IMR-90 (cell line): ENCODE measurements around the gene AHCTF1. TPM values are rescaled to one million over a fixed set of nuclear protein-coding genes. Genes with fewer than 3 reads are reported as not detected.

ENCODE experiments used
- ATAC-seq: fragments of 200-7000 bp; cut with Tn5 transposase; 2 replicates; pipeline ENCODE4 v1.9.1; 2020; ENCODE audit warnings: low read depth, mild to moderate bottlenecking, moderate library complexity
- BruUV-seq: library from RNA; stranded (reverse); fragments of 400-500 nt; replicated peaks from 2 replicates; lab custom pipeline; 2021; lab: Mats Ljungman, UMichigan
- CTCF ChIA-PET: fragments of 300-600 bp; formaldehyde crosslinking; extraction: SDS; loops from one replicate; lab custom pipeline; 2021; ENCODE audit warnings: antibody characterized with exemption; lab: Yijun Ruan, JAX
- POLR2A ChIA-PET: fragments of 300-600 bp; sonication (Branson Sonifier 250); formaldehyde crosslinking; loops from one replicate; lab custom pipeline; 2022; ENCODE audit warnings: antibody characterized with exemption; ENCODE audit not compliant: unreplicated experiment; lab: Charles Lee
- DNase-seq: peaks from one replicate; pipeline ENCODE4 v3.0.0; 2013
- H2AFZ ChIP-seq: replicated peaks from 2 replicates; pipeline ENCODE3; 2013; ENCODE audit warnings: low read length, mild to moderate bottlenecking; ENCODE audit not compliant: poor library complexity
- H2AK5ac ChIP-seq: 2 replicates; pipeline ENCODE4 v1.6.1; 2013; ENCODE audit warnings: low read depth, low read length, inconsistent platforms
- H2AK9ac ChIP-seq: replicated peaks from 2 replicates; pipeline ENCODE3; 2013; ENCODE audit warnings: mild to moderate bottlenecking, low read depth, low read length, moderate library complexity; ENCODE audit not compliant: poor library complexity
- H2BK120ac ChIP-seq: 2 replicates; pipeline ENCODE4 v1.6.1; 2013; ENCODE audit warnings: low read depth, low read length, inconsistent platforms
- H2BK15ac ChIP-seq: 3 replicates; pipeline ENCODE4 v1.6.1; 2013; ENCODE audit warnings: low read depth, low read length, inconsistent platforms
- H2BK20ac ChIP-seq: 2 replicates; pipeline ENCODE4 v1.6.1; 2013; ENCODE audit warnings: low read depth, mild to moderate bottlenecking, inconsistent platforms, low read length, moderate library complexity
- H2BK5ac ChIP-seq: 2 replicates; pipeline ENCODE4 v1.6.1; 2013; ENCODE audit warnings: mild to moderate bottlenecking, low read depth, low read length, inconsistent platforms; ENCODE audit not compliant: poor library complexity, severe bottlenecking
- H3K14ac ChIP-seq: replicated peaks from 2 replicates; pipeline ENCODE4 v1.6.1; 2013; ENCODE audit warnings: low read depth, low read length, inconsistent platforms
- H3K18ac ChIP-seq: 2 replicates; pipeline ENCODE4 v1.6.1; 2013; ENCODE audit warnings: low read depth, low read length, control low read depth
- H3K23ac ChIP-seq: 2 replicates; pipeline ENCODE4 v1.6.1; 2013; ENCODE audit warnings: low read depth, low read length, inconsistent platforms
- H3K27ac ChIP-seq: 2 replicates; pipeline ENCODE4 v1.5.1; 2013; ENCODE audit warnings: mild to moderate bottlenecking, control low read depth, low read length; ENCODE audit not compliant: insufficient read depth
- H3K27me3 ChIP-seq: 2 replicates; pipeline ENCODE4 v1.6.1; 2013; ENCODE audit warnings: low read length; ENCODE audit not compliant: control insufficient read depth, insufficient read depth
- H3K36me3 ChIP-seq: 2 replicates; pipeline ENCODE4 v1.6.1; 2013; ENCODE audit warnings: low read length, mixed read lengths; ENCODE audit not compliant: control insufficient read depth, insufficient read depth
- H3K4ac ChIP-seq: 2 replicates; pipeline ENCODE4 v1.6.1; 2013; ENCODE audit warnings: low read depth, low read length, inconsistent platforms
- H3K4me1 ChIP-seq: 2 replicates; pipeline ENCODE4 v1.6.1; 2013; ENCODE audit warnings: low read length, mixed read lengths; ENCODE audit not compliant: control insufficient read depth, insufficient read depth
- H3K4me2 ChIP-seq: 2 replicates; pipeline ENCODE4 v1.6.1; 2013; ENCODE audit warnings: low read depth, mild to moderate bottlenecking, control low read depth, low read length, moderate library complexity
- H3K4me3 ChIP-seq: 2 replicates; pipeline ENCODE4 v1.5.1; 2013; ENCODE audit warnings: low read depth, mild to moderate bottlenecking, control low read depth, low read length, moderate library complexity; ENCODE audit not compliant: insufficient read depth
- H3K56ac ChIP-seq: 2 replicates; pipeline ENCODE4 v1.6.1; 2013; ENCODE audit warnings: low read length, inconsistent platforms; ENCODE audit not compliant: insufficient read depth; ENCODE audit errors: extremely low read depth
- H3K79me1 ChIP-seq, 2 experiments: 2 replicates each; pipeline ENCODE4 v1.6.1; 2013; ENCODE audit warnings: low read length in 2 of 2, inconsistent platforms in 1 of 2, low read depth in 1 of 2
- H3K9ac ChIP-seq: 2 replicates; pipeline ENCODE4 v1.6.1; 2013; ENCODE audit warnings: low read depth, low read length, control low read depth
- H3K9me1 ChIP-seq: 2 replicates; pipeline ENCODE4 v1.6.1; 2013; ENCODE audit warnings: low read length, inconsistent platforms; ENCODE audit not compliant: insufficient read depth
- H3K9me3 ChIP-seq: 2 replicates; pipeline ENCODE4 v1.6.1; 2013; ENCODE audit warnings: low read length; ENCODE audit not compliant: control insufficient read depth, insufficient read depth
- H4K20me1 ChIP-seq: 2 replicates; pipeline ENCODE4 v1.6.1; 2013; ENCODE audit warnings: low read length, inconsistent platforms; ENCODE audit not compliant: insufficient read depth
- H4K5ac ChIP-seq: 2 replicates; pipeline ENCODE4 v1.6.1; 2013; ENCODE audit warnings: mild to moderate bottlenecking, low read depth, low read length, control low read depth
- H4K8ac ChIP-seq, 2 experiments: 2 replicates each; pipeline ENCODE4 v1.6.1; 2013; ENCODE audit warnings: low read depth in 2 of 2, low read length in 2 of 2, control low read depth in 1 of 2, inconsistent platforms in 1 of 2
- H4K91ac ChIP-seq: 2 replicates; pipeline ENCODE4 v1.6.1; 2013; ENCODE audit warnings: low read depth, low read length, inconsistent platforms; ENCODE audit not compliant: insufficient read depth
- BHLHE40 ChIP-seq: fragments of 150-350 bp; IDR thresholded peaks from 2 replicates; pipeline ENCODE4 v1.6.1; 2016; ENCODE audit warnings: mild to moderate bottlenecking, low read depth, low read length
- CEBPB ChIP-seq: IDR thresholded peaks from 2 replicates; pipeline ENCODE4 v1.6.1; 2012; ENCODE audit warnings: low read depth, low read length, improper control_type of control experiment
- CHD1 ChIP-seq: IDR thresholded peaks from 2 replicates; pipeline ENCODE4 v1.6.1; 2012; ENCODE audit warnings: low read depth, low read length, improper control_type of control experiment
- FOS ChIP-seq: fragments of 150-350 bp; IDR thresholded peaks from 2 replicates; pipeline ENCODE4 v1.6.1; 2016; ENCODE audit warnings: low read depth, low read length
- MAFK ChIP-seq: IDR thresholded peaks from 2 replicates; pipeline ENCODE4 v1.6.1; 2012; ENCODE audit warnings: low read depth, low read length, improper control_type of control experiment
- MXI1 ChIP-seq: IDR thresholded peaks from 2 replicates; pipeline ENCODE4 v1.6.1; 2012; ENCODE audit warnings: low read depth, mild to moderate bottlenecking, low read length, moderate library complexity, borderline replicate concordance
- NFE2L2 ChIP-seq: fragments of 150-350 bp; IDR thresholded peaks from 2 replicates; pipeline ENCODE4 v1.6.1; 2016; ENCODE audit warnings: low read depth, mild to moderate bottlenecking, low read length
- POLR2A ChIP-seq: IDR thresholded peaks from 2 replicates; pipeline ENCODE4 v1.6.1; 2012; ENCODE audit warnings: mild to moderate bottlenecking, low read depth, low read length
- RCOR1 ChIP-seq: IDR thresholded peaks from 2 replicates; pipeline ENCODE4 v1.6.1; 2012; ENCODE audit warnings: mild to moderate bottlenecking, low read length, improper control_type of control experiment; ENCODE audit not compliant: insufficient replicate concordance
- SMC3 ChIP-seq: fragments of 150-350 bp; IDR thresholded peaks from 2 replicates; pipeline ENCODE4 v1.6.1; 2016; ENCODE audit warnings: low read depth, mild to moderate bottlenecking, antibody characterized with exemption, low read length, moderate library complexity
- USF2 ChIP-seq: fragments of 150-350 bp; IDR thresholded peaks from 2 replicates; pipeline ENCODE4 v1.6.1; 2017; ENCODE audit warnings: mild to moderate bottlenecking, antibody characterized with exemption, low read length, low read depth
- WGBS, 2 experiments: methylation state at CpG; one replicate each; pipeline versions ENCODE4 v1.1.5 to v1.1.7; 2013; ENCODE audit warnings: missing lambda C conversion rate in 2 of 2; ENCODE audit not compliant: insufficient read length in 1 of 2; ENCODE audit errors: extremely low coverage in 2 of 2; 5-methylcytosine and 5-hydroxymethylcytosine counted together
- dilution Hi-C: fragments of 300-500 bp; cut with HindIII; formaldehyde crosslinking; loops from one replicate; pipeline ENCODE4 v1.14.3; 2018; ENCODE audit warnings: low sequenced_read_pairs; ENCODE audit not compliant: unreplicated experiment
- in situ Hi-C: fragments of 300-500 bp; cut with MboI; formaldehyde crosslinking; loops from 3 replicates; pipeline ENCODE4 v1.14.3; 2019; ENCODE audit warnings: low sequenced_read_pairs, inconsistent platforms, mixed read lengths
- intact Hi-C: fragments of 100-400 bp; cut with micrococcal nuclease; formaldehyde crosslinking; loops from 2 replicates; pipeline ENCODE4 v1.10.0; 2022
- polyA plus RNA-seq, 3 experiments: library from polyadenylated mRNA; depleted of rRNA; stranded (reverse); fragments of >200 nt; gene quantifications; 2 replicates each; pipeline ENCODE4 v1.2.3, GENCODE V29; 2012; ENCODE audit warnings: low replicate concordance in 1 of 3
- total RNA-seq: library from RNA; depleted of rRNA; stranded (reverse); fragments of >200 nt; gene quantifications from 2 replicates; pipeline ENCODE4 v1.2.3, GENCODE V29; 2012
- TF ChIP-seq, protein P1 (sequence below): conservative IDR thresholded peaks from 2 replicates; pipeline ENCODE4 v1.5.1; 2012; ENCODE audit warnings: mild to moderate bottlenecking, low read depth, low read length, improper control_type of control experiment
- TF ChIP-seq, protein P2 (sequence below): fragments of 150-350 bp; IDR thresholded peaks from 2 replicates; pipeline ENCODE4 v1.6.1; 2016; ENCODE audit warnings: low read depth, mild to moderate bottlenecking, low read length, moderate library complexity, borderline replicate concordance

AHCTF1 gene
- total and polyA plus RNA-seq, 2 of the 4 experiments (the other 2 are of a cell fraction) = 8.9 to 29.0 TPM

- no peak for TF ChIP-seq NFE2L2
These were observed 137.5 kb downstream of the AHCTF1 start (continued) for GRCh38 chr1:246794048-246794827.

DNA sequence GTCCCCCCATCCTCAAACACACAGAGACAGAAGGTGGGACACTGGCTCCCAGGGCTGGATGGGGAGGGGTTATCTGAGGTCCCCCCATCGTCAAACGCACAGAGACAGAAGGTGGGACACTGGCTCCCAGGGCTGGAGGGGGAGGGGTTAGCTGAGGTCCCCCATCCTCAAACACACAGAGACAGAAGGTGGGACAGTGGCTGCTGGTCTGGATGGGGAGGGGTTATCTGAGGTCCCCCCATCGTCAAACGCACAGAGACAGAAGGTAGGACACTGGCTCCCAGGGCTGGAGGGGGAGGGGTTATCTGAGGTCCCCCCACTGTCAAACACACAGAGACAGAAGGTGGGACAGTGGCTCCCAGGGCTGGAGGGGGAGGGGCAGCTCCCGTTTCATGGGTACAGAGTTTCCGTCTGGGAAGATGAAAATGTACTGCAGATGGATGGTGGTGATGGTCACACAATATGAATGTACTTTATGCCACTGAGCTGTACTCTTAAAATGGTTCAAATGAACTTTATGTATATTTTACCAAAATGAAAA, 138.3 kb downstream of the AHCTF1 start:
- no peak overlapping the region for H4K5ac ChIP-seq
- H3K36me3 ChIP-seq = no peaks in the 10 kb centered on the region
- ChIA-PET CTCF (no interaction called here), POLR2A (no interaction called here)
- H2AFZ ChIP-seq = no peak overlapping the region
- no peak overlapping the region for H3K4me3 ChIP-seq
- ATAC-seq (no peak), DNase-seq (no peak)
- no peak overlapping the region for H4K91ac ChIP-seq
- H2AK9ac ChIP-seq = no peak overlapping the region
- H3K18ac ChIP-seq = no peak overlapping the region
- no peak overlapping the region for H4K8ac ChIP-seq
- H3K9me1 ChIP-seq = peaks cover 6% of the 10 kb centered on the region; the same call in 1 of the 2 replicates
- in situ Hi-C loops (no loop called here), intact Hi-C loops (no loop called here), dilution Hi-C loops (no loop called here)
- no peak overlapping the region for H2BK15ac ChIP-seq
- H2BK120ac ChIP-seq = no peak overlapping the region
- no peaks in the 10 kb centered on the region for H3K9me3 ChIP-seq
- no peaks in the 10 kb centered on the region for H4K20me1 ChIP-seq
- no peak overlapping the region for H3K14ac ChIP-seq
- H3K4me2 ChIP-seq = no peak overlapping the region
- no peak overlapping the region for H2BK20ac ChIP-seq
- no peak overlapping the region for H3K4ac ChIP-seq
- WGBS, 2 experiments = no CpG with 5 or more reads among the region's 6 CpGs
- H3K9ac ChIP-seq = no peak overlapping the region
- H2BK5ac ChIP-seq = no peak overlapping the region
- no peak overlapping the region for H3K56ac ChIP-seq
- no TSS peak for BruUV-seq
- H3K79me1 ChIP-seq = no peaks in the 10 kb centered on the region
- no peak overlapping the region for H3K27ac ChIP-seq
- peaks cover 5% of the 10 kb centered on the region; the same call in 1 of the 2 replicates for H3K27me3 ChIP-seq
- no peak overlapping the region for H2AK5ac ChIP-seq
- H3K4me1 ChIP-seq = peaks cover 9% of the 10 kb centered on the region; the same call in 1 of the 2 replicates
- no peak overlapping the region for H3K23ac ChIP-seq
- TF ChIP-seq RCOR1 (no peak), SMC3 (no peak), MXI1 (no peak), CHD1 (no peak), POLR2A (no peak), CEBPB (no peak), USF2 (no peak), BHLHE40 (no peak), MAFK (no peak), FOS (no peak)
- TF ChIP-seq, protein P1, sequence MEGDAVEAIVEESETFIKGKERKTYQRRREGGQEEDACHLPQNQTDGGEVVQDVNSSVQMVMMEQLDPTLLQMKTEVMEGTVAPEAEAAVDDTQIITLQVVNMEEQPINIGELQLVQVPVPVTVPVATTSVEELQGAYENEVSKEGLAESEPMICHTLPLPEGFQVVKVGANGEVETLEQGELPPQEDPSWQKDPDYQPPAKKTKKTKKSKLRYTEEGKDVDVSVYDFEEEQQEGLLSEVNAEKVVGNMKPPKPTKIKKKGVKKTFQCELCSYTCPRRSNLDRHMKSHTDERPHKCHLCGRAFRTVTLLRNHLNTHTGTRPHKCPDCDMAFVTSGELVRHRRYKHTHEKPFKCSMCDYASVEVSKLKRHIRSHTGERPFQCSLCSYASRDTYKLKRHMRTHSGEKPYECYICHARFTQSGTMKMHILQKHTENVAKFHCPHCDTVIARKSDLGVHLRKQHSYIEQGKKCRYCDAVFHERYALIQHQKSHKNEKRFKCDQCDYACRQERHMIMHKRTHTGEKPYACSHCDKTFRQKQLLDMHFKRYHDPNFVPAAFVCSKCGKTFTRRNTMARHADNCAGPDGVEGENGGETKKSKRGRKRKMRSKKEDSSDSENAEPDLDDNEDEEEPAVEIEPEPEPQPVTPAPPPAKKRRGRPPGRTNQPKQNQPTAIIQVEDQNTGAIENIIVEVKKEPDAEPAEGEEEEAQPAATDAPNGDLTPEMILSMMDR = no peak
- TF ChIP-seq, protein P2, sequence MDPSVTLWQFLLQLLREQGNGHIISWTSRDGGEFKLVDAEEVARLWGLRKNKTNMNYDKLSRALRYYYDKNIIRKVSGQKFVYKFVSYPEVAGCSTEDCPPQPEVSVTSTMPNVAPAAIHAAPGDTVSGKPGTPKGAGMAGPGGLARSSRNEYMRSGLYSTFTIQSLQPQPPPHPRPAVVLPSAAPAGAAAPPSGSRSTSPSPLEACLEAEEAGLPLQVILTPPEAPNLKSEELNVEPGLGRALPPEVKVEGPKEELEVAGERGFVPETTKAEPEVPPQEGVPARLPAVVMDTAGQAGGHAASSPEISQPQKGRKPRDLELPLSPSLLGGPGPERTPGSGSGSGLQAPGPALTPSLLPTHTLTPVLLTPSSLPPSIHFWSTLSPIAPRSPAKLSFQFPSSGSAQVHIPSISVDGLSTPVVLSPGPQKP = no peak
